HT1080 (cell line): Measurements from ENCODE around the gene NT5DC4. TPM values are rescaled to one million over a fixed set of nuclear protein-coding genes. Genes with fewer than 3 reads are reported as not detected.

Experiments
- DNase-seq: peaks from one replicate; pipeline ENCODE4 v3.0.0-alpha.2; 2015; ENCODE audit warnings: low read depth
- total RNA-seq: library from RNA; depleted of rRNA; stranded (reverse); fragments of >200 nt; shearing (Covaris generic); gene quantifications from 2 replicates; pipeline ENCODE4 v1.2.3, GENCODE V29; 2014; rRNA removed

NT5DC4 gene
- total RNA-seq, 1 experiment from 2014 or later = not detected

- peak; percentile 71 for DNase-seq
Observed at GRCh38 chr2:112784199-112785189, 63.7 kb downstream of the NT5DC4 start, which contains the start of gene IL1A. IL1A (minus strand) TSS chr2:112784493; CDS start chr2:112783770, 723 bp downstream.

- peak; percentile 43 for DNase-seq
Observed at GRCh38 chr2:112787294-112787693, 66.5 kb downstream of the NT5DC4 start.

- no peak for DNase-seq
Observed at GRCh38 chr2:112787729-112788393, 67.0 kb downstream of the NT5DC4 start.

GRCh38 chr2:112788653-112789052 is 67.8 kb downstream of the NT5DC4 start:
- no peak for DNase-seq

Other genes starting within 250 kb of the NT5DC4 start
- gene TTL, start 238.9 kb upstream of the NT5DC4 start, total RNA-seq = 48.5 and 50.1 TPM in 2 replicates
- gene POLR1B, start 178.6 kb upstream of the NT5DC4 start, total RNA-seq = 58.2 and 84.0 TPM in 2 replicates
- 52.5 and 56.4 TPM in 2 replicates for gene CHCHD5, start 136.4 kb upstream of the NT5DC4 start, total RNA-seq
- gene SLC20A1, start 75.1 kb upstream of the NT5DC4 start, total RNA-seq = 225 and 403 TPM in 2 replicates
- gene CKAP2L, start 43.6 kb downstream of the NT5DC4 start, total RNA-seq = 21.1 and 33.7 TPM in 2 replicates
- 0.85 and 1.1 TPM in 2 replicates for gene IL1A, start 63.5 kb downstream of the NT5DC4 start, total RNA-seq
- 4.1 and 9.5 TPM in 2 replicates for gene IL1B, start 115.8 kb downstream of the NT5DC4 start, total RNA-seq
- gene IL37, start 190.1 kb downstream of the NT5DC4 start, total RNA-seq = not detected in 2 replicates